SK-N-SH treated with all-trans-retinoic acid at 6 μM for 48 hours (cell line): ENCODE results near the gene MAPK10.

ENCODE experiments used
- ARNTL ChIP-seq: fragments of 450-650 bp; formaldehyde crosslinking; IDR thresholded peaks from 2 replicates; pipeline ENCODE4 v1.5.0; 2020; ENCODE audit warnings: low read depth, mild to moderate bottlenecking, moderate library complexity, borderline replicate concordance
- BACH2 ChIP-seq: fragments of 250-450 bp; sonication (Bioruptor Pico); IDR thresholded peaks from 2 replicates; pipeline ENCODE4 v1.9.0; 2021; ENCODE audit warnings: mild to moderate bottlenecking, borderline replicate concordance
- CSDC2 ChIP-seq: fragments of 250-450 bp; sonication (Bioruptor Pico); IDR thresholded peaks from 2 replicates; pipeline ENCODE4 v1.5.0; 2020; ENCODE audit warnings: mild to moderate bottlenecking, moderate library complexity
- PPARA ChIP-seq: fragments of 250-450 bp; sonication (Bioruptor Pico); IDR thresholded peaks from 2 replicates; pipeline ENCODE4 v1.5.0; 2020; ENCODE audit warnings: mild to moderate bottlenecking, borderline replicate concordance
- RARB ChIP-seq: fragments of 250-450 bp; sonication (Bioruptor Pico); IDR thresholded peaks from 2 replicates; pipeline ENCODE4 v1.8.0; 2021; ENCODE audit warnings: mild to moderate bottlenecking, moderate library complexity
- ZNF70 ChIP-seq: fragments of 450-650 bp; formaldehyde crosslinking; IDR thresholded peaks from 2 replicates; pipeline ENCODE4 v1.5.0; 2020; ENCODE audit warnings: mild to moderate bottlenecking, moderate library complexity
- TF ChIP-seq, protein P1 (sequence below): fragments of 250-450 bp; sonication (Bioruptor Pico); IDR thresholded peaks from 2 replicates; pipeline ENCODE4 v1.8.0; 2020; ENCODE audit warnings: mild to moderate bottlenecking, moderate library complexity, borderline replicate concordance
- TF ChIP-seq, protein P2 (sequence below): fragments of 250-450 bp; sonication (Bioruptor Pico); IDR thresholded peaks from 2 replicates; pipeline ENCODE4 v1.8.0; 2021; ENCODE audit warnings: low read depth, mild to moderate bottlenecking, moderate library complexity, borderline replicate concordance

DNA sequence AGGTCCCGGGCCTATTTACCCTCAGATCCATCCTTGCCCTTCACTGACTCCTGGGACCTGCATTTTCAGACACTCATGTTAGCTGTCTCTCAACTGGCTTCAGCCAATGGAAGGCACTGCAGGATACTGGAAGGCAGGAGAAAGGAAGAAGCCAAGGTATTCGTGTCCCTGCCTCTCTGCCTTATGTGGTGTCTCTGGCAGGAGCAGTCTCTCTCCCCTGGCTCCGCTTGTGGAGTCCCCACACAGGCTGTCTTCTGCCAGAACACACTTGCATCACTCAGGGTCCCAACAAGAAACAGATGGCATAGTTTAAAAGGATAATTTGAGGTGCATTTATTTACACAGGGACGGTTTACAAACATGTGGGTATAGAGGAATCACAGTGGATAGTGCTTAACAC lies 21.6 kb upstream of the MAPK10 start:
- TF ChIP-seq ZNF70 (CRISPR knock-in tag) (no peak), ARNTL (CRISPR knock-in tag) (no peak), RARB (CRISPR knock-in tag) (no peak), CSDC2 (no peak), PPARA (CRISPR knock-in tag) (no peak), BACH2 (CRISPR knock-in tag) (no peak)
- TF ChIP-seq, protein P1, sequence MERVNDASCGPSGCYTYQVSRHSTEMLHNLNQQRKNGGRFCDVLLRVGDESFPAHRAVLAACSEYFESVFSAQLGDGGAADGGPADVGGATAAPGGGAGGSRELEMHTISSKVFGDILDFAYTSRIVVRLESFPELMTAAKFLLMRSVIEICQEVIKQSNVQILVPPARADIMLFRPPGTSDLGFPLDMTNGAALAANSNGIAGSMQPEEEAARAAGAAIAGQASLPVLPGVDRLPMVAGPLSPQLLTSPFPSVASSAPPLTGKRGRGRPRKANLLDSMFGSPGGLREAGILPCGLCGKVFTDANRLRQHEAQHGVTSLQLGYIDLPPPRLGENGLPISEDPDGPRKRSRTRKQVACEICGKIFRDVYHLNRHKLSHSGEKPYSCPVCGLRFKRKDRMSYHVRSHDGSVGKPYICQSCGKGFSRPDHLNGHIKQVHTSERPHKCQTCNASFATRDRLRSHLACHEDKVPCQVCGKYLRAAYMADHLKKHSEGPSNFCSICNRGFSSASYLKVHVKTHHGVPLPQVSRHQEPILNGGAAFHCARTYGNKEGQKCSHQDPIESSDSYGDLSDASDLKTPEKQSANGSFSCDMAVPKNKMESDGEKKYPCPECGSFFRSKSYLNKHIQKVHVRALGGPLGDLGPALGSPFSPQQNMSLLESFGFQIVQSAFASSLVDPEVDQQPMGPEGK (CRISPR knock-in tag), result no peak
- TF ChIP-seq, protein P2, sequence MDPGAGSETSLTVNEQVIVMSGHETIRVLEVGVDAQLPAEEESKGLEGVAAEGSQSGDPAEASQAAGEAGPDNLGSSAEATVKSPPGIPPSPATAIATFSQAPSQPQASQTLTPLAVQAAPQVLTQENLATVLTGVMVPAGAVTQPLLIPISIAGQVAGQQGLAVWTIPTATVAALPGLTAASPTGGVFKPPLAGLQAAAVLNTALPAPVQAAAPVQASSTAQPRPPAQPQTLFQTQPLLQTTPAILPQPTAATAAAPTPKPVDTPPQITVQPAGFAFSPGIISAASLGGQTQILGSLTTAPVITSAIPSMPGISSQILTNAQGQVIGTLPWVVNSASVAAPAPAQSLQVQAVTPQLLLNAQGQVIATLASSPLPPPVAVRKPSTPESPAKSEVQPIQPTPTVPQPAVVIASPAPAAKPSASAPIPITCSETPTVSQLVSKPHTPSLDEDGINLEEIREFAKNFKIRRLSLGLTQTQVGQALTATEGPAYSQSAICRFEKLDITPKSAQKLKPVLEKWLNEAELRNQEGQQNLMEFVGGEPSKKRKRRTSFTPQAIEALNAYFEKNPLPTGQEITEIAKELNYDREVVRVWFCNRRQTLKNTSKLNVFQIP, result no peak
